WI38 (cell line): ENCODE measurements around the gene MCM7.

Source experiments
- H3K4me3 ChIP-seq: 2 replicates; pipeline ENCODE4 v1.5.1; 2011; ENCODE audit warnings: low read depth, mild to moderate bottlenecking, control low read depth, low read length
- TF ChIP-seq, protein P1 (sequence below): IDR thresholded peaks from 2 replicates; pipeline ENCODE4 v1.5.1; 2012; ENCODE audit warnings: low read depth, mild to moderate bottlenecking, control low read depth, low read length

MCM7 gene

DNA sequence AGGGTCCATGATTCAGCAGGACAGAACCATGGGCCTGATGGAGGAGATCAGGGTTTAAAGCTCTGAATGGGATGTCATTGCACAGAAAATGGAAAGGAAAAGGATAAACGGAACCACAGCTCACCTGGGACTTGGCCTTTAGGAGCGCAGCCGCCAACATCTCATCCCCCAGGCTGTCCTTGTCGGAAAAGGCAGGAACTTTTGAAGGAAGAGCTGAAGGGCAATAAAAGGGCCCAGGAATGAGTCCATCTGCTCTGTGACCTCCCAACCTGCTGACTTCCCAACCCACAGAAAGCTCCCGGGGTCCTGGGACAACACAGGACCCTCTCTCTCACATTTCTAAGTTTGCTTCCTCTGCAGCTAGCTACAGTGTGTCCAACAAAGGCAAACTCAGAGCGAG is 25.8 kb downstream of the MCM7 start:
- no peak overlapping the region for H3K4me3 ChIP-seq
- TF ChIP-seq, protein P1, sequence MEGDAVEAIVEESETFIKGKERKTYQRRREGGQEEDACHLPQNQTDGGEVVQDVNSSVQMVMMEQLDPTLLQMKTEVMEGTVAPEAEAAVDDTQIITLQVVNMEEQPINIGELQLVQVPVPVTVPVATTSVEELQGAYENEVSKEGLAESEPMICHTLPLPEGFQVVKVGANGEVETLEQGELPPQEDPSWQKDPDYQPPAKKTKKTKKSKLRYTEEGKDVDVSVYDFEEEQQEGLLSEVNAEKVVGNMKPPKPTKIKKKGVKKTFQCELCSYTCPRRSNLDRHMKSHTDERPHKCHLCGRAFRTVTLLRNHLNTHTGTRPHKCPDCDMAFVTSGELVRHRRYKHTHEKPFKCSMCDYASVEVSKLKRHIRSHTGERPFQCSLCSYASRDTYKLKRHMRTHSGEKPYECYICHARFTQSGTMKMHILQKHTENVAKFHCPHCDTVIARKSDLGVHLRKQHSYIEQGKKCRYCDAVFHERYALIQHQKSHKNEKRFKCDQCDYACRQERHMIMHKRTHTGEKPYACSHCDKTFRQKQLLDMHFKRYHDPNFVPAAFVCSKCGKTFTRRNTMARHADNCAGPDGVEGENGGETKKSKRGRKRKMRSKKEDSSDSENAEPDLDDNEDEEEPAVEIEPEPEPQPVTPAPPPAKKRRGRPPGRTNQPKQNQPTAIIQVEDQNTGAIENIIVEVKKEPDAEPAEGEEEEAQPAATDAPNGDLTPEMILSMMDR = no peak

DNA sequence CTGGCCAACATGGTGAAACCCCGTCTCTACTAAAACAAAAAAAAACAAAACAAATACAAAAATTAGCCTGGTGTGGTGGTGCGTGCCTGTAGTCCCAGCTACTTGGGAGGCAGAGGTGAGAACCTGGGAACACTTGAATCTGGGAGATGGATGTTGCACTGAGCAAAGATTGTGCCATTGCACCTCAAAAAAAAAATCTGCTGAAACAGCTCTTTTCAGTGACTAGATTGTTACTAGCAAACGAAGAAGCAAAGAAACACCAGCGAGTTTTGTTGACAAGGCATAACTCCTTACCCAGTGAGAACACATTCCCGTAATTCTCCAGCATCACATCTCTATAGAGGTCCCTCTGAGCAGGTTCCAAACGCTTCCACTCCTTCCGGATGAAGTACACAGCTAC is 26.4 kb downstream of the MCM7 start:
- TF ChIP-seq, protein P1 = no peak
- H3K4me3 ChIP-seq = no peak overlapping the region

DNA sequence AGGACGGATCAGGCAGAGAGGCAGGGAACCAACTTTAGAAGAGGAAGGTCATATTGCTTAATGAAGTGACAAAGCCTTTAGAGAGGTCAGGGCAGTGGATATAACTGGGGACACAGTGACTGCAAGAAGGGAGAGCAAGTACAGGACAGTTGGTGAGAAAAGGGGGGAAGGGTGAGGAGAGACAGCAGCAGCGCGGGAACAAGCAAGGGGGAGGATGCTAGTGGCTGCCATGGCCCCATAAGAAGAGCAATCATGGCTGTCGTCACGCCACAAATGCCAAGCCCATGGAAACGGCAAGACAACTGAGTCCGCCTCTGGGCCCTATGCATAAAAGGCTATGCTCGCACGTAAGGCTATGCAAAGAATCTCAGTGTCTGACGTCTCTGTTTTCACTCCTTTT is 28.7 kb downstream of the MCM7 start:
- no peak overlapping the region for H3K4me3 ChIP-seq
- TF ChIP-seq, protein P1 = no peak

- TF ChIP-seq, protein P1 = no peak
- no peak overlapping the region for H3K4me3 ChIP-seq
Measured at GRCh38 chr7:100071018-100071723, 30.0 kb downstream of the MCM7 start.

DNA sequence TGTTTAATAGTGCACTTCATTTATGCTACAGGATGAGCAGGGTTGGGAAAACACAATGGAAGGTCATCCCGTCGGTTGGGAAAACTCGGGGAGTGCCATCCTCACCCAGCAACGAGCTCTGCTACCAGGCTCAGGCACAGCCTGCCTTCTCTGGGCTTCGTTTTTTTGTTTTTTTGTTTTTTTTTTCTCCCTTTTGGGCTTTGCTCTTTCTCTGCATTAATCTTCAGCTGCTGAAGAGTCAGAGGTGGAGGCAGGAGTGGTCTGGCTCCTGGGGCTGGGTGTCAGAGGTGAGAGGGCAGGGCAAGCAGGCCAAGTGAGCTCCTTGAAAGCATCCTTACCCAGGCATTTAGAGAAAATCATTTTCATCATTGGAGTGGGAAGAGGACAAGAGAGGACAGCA is 31.2 kb downstream of the MCM7 start:
- H3K4me3 ChIP-seq = no peak overlapping the region
- TF ChIP-seq, protein P1 = no peak

DNA sequence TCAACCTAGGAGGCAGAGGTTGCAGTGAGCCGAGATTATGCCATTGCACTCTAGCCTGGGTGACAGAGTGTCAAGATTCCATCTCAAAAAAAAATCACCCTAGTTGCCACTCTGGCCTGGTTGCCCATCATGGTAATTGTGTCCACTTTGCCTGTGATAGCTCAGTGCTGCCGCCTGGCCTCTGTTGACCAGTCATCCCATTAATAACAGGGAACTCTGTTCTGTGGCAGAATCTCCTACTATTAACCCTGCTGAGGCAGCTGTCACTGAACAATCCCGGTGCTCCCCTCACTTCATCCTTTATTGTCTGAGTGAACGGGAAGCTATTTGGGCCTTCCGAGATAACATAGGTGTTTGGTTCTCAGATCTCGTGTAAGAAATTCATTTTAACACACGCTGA is 34.2 kb downstream of the MCM7 start:
- TF ChIP-seq, protein P1 = no peak
- H3K4me3 ChIP-seq = no peak overlapping the region

- TF ChIP-seq, protein P1 = no peak
- no peak overlapping the region for H3K4me3 ChIP-seq
Measured at GRCh38 chr7:100065452-100066186, 35.6 kb downstream of the MCM7 start.
